ENCODE data around the gene NR3C2.

Gene NR3C2

DNA sequence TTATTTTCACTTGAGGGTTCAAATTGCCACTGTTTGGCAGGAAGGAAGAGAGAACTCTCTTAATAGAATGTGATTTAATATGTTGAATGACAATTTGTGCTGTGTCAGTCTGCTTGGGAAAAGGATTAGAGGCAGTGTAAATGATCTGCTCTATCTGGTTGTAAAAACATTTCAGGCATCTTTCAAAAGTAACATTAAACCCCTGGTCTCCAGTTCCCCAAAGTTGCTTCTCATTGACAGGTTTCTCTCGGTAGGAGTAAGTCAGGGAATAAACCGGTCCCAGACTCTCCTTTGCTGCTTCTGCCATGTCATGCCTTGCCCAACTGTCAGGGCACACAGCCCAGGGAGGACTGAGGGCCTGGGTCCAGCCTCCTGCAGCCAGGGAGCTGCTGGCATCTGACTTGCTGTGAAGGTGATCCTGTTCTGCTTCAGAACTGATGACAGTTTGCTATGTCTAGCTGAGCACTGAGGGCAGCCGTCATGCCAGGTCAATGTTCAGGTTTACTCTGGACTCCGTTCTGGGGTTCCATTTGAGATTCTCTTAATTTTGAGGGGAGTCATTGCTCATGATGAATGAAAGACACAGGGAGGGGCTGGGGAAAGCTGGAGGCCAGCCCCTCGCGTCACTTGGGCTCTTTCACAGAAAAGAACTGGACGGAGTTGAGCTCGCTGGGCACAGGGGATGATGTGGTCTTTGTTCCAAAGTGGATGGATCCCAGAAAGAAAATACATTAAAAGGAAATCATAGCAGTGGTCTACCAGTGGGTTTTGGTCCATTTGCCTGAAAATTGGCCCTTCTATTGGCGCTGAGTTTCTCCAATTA lies 397.9 kb downstream of the NR3C2 start (continued):
- TF ChIP-seq, protein P1, sequence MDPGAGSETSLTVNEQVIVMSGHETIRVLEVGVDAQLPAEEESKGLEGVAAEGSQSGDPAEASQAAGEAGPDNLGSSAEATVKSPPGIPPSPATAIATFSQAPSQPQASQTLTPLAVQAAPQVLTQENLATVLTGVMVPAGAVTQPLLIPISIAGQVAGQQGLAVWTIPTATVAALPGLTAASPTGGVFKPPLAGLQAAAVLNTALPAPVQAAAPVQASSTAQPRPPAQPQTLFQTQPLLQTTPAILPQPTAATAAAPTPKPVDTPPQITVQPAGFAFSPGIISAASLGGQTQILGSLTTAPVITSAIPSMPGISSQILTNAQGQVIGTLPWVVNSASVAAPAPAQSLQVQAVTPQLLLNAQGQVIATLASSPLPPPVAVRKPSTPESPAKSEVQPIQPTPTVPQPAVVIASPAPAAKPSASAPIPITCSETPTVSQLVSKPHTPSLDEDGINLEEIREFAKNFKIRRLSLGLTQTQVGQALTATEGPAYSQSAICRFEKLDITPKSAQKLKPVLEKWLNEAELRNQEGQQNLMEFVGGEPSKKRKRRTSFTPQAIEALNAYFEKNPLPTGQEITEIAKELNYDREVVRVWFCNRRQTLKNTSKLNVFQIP (CRISPR knock-in tag; IDR thresholded peaks at IDR 0.05; ENCODE audit: borderline replicate concordance, low read depth), result no peak
- TF ChIP-seq TCF4 (CRISPR knock-in tag; IDR thresholded peaks at IDR 0.05; ENCODE audit: borderline replicate concordance), result no peak

DNA sequence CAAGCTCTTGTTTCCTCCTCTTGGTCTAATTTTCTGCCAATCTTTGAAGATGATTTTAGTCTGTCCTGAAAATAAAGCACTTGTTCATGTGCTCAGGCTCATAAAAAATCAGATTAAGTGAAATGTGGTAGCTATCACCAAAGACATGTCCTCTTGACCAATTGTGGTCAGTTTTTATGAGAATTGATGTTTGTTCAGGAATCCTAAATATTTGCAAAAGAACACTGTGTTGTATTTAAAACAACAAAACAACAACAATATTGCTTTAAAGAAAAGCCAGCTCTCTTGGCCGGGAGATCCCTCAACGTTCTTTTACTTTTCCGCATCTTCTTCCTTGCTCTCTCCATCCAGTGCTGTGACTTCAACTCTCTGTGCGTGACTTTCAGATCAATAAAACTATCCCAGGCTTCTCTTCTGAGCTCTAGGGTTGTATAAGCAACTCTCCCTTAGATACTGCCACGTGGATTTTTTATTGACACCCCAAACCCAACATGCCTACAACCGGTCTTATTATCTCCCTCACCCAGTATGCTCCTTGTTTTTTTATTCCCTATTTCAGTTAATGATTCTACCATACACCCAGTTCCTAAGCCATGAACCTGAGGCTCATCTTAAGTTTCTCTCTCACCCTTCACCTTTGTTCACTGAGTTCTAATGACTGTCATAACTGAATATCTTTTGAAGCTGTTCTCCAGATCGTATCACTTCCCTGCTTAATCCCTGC lies 400.4 kb downstream of the NR3C2 start:
- ATAC-seq, result no peak
- TF ChIP-seq ZFP3 (CRISPR knock-in tag; IDR thresholded peaks at IDR 0.05), result no peak
- TF ChIP-seq ISL1 (CRISPR knock-in tag; IDR thresholded peaks at IDR 0.05), result no peak
- no peak for TF ChIP-seq ZFP30 (CRISPR knock-in tag; IDR thresholded peaks at IDR 0.05)

DNA sequence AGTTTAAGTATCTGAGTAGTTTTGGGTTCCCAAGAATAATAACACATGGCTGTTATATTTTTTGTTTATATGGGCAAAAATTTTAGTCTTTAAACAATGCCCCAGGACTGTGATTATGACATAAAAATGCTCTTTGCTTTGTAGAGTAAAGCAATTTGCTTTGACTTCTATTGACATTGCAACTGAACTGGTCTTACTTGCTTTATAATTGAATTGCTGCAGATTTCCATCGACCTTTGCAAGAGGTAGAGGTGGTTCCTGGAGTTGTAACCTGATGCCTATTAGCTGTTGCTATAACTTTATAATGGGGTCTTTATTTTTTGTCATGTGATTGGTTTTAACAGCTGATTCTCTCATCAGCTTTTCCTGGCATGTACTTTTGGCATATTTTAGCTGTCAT lies 407.4 kb downstream of the NR3C2 start:
- TF ChIP-seq CSDC2 (CRISPR knock-in tag; IDR thresholded peaks at IDR 0.05) (no peak), ZFP3 (CRISPR knock-in tag; IDR thresholded peaks at IDR 0.05) (no peak), OSR1 (CRISPR knock-in tag; IDR thresholded peaks at IDR 0.05) (no peak), ISL1 (CRISPR knock-in tag; IDR thresholded peaks at IDR 0.05) (no peak), SNAI2 (CRISPR knock-in tag; IDR thresholded peaks at IDR 0.05) (no peak)
- TF ChIP-seq, protein P2, sequence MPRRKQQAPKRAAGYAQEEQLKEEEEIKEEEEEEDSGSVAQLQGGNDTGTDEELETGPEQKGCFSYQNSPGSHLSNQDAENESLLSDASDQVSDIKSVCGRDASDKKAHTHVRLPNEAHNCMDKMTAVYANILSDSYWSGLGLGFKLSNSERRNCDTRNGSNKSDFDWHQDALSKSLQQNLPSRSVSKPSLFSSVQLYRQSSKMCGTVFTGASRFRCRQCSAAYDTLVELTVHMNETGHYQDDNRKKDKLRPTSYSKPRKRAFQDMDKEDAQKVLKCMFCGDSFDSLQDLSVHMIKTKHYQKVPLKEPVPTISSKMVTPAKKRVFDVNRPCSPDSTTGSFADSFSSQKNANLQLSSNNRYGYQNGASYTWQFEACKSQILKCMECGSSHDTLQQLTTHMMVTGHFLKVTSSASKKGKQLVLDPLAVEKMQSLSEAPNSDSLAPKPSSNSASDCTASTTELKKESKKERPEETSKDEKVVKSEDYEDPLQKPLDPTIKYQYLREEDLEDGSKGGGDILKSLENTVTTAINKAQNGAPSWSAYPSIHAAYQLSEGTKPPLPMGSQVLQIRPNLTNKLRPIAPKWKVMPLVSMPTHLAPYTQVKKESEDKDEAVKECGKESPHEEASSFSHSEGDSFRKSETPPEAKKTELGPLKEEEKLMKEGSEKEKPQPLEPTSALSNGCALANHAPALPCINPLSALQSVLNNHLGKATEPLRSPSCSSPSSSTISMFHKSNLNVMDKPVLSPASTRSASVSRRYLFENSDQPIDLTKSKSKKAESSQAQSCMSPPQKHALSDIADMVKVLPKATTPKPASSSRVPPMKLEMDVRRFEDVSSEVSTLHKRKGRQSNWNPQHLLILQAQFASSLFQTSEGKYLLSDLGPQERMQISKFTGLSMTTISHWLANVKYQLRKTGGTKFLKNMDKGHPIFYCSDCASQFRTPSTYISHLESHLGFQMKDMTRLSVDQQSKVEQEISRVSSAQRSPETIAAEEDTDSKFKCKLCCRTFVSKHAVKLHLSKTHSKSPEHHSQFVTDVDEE (CRISPR knock-in tag; IDR thresholded peaks at IDR 0.05), result no peak
- TF ChIP-seq, protein P3, sequence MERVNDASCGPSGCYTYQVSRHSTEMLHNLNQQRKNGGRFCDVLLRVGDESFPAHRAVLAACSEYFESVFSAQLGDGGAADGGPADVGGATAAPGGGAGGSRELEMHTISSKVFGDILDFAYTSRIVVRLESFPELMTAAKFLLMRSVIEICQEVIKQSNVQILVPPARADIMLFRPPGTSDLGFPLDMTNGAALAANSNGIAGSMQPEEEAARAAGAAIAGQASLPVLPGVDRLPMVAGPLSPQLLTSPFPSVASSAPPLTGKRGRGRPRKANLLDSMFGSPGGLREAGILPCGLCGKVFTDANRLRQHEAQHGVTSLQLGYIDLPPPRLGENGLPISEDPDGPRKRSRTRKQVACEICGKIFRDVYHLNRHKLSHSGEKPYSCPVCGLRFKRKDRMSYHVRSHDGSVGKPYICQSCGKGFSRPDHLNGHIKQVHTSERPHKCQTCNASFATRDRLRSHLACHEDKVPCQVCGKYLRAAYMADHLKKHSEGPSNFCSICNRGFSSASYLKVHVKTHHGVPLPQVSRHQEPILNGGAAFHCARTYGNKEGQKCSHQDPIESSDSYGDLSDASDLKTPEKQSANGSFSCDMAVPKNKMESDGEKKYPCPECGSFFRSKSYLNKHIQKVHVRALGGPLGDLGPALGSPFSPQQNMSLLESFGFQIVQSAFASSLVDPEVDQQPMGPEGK (CRISPR knock-in tag; IDR thresholded peaks at IDR 0.05; ENCODE audit: borderline replicate concordance), result no peak
- TF ChIP-seq, protein P4, sequence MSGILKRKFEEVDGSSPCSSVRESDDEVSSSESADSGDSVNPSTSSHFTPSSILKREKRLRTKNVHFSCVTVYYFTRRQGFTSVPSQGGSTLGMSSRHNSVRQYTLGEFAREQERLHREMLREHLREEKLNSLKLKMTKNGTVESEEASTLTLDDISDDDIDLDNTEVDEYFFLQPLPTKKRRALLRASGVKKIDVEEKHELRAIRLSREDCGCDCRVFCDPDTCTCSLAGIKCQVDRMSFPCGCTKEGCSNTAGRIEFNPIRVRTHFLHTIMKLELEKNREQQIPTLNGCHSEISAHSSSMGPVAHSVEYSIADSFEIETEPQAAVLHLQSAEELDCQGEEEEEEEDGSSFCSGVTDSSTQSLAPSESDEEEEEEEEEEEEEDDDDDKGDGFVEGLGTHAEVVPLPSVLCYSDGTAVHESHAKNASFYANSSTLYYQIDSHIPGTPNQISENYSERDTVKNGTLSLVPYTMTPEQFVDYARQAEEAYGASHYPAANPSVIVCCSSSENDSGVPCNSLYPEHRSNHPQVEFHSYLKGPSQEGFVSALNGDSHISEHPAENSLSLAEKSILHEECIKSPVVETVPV (CRISPR knock-in tag; IDR thresholded peaks at IDR 0.05), result no peak
- TF ChIP-seq, protein P1 (CRISPR knock-in tag; IDR thresholded peaks at IDR 0.05; ENCODE audit: borderline replicate concordance, low read depth), result no peak
- no peak for ATAC-seq

DNA sequence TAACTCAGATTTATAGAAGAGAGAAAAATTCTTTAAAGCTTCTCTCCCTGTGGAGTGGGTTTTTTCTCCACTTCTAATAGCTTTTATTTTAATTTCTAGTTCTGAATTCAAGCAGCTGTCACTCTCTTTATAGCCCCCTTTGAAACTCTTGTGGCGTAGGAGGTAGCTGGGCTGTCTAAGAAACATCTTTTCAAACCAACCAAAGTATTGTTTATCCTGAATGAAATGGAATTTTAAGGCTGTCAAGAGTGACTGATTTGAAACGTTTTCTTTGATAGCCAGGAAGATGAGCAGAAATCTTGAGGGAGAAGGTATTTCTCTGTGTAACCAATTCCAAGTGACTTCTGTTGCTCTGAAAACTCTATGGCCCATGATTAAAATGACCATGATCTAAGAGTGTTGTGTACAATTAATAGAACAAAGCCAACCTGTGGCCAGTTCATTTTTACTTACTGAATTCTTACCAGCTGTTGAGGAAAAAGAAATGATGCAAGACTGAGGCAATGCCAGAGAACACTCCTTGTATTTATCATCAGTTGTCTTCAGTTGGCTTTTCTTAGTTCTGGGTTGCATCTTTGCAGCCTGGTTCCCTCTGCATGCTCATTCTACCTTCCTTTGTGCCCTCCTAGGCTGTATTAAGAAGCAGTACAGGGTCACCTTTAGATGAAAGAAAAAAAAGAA lies 411.9 kb downstream of the NR3C2 start:
- TF ChIP-seq ARNTL (CRISPR knock-in tag; IDR thresholded peaks at IDR 0.05; ENCODE audit: borderline replicate concordance, low read depth) (no peak), SNAI2 (CRISPR knock-in tag; IDR thresholded peaks at IDR 0.05) (no peak), OSR1 (CRISPR knock-in tag; IDR thresholded peaks at IDR 0.05) (no peak)
- TF ChIP-seq, protein P4 (CRISPR knock-in tag; IDR thresholded peaks at IDR 0.05), result no peak
- no peak for ATAC-seq
